ENCODE data around the gene SMIM7.

Gene SMIM7

GRCh38 chr19:16611121-16611520 is 48.8 kb downstream of the SMIM7 start:
- TF ChIP-seq CTCF (IDR thresholded peaks at IDR 0.05; ENCODE audit: low read length) (no peak), EZH2 (optimal IDR thresholded peaks at IDR 0.05; ENCODE audit: low read depth, low read length) (no peak)
- H4K20me1 ChIP-seq (ENCODE audit: insufficient read depth, low read length), result peaks cover 40% of the 10 kb centered on the region
- DNase-seq, result no peak

GRCh38 chr19:16609511-16610200 is 50.3 kb downstream of the SMIM7 start:
- no peak for DNase-seq
- Histone ChIP-seq H2AFZ (ENCODE audit: low read length) (no peak overlapping the region), H3K9me2 (replicated peaks; ENCODE audit: insufficient read depth, low read length) (no peaks in the 10 kb centered on the region), H3K4me2 (ENCODE audit: low read depth, low read length) (no peak overlapping the region), H3K9ac (ENCODE audit: low read length) (no peak overlapping the region), H3K27me3 (replicated peaks; ENCODE audit: insufficient read depth, low read length) (no peaks in the 10 kb centered on the region), H3K9me3 (replicated peaks; ENCODE audit: insufficient read depth, low read length) (no peaks in the 10 kb centered on the region), H3F3A (ENCODE audit: insufficient read depth, low read length) (peaks cover 9% of the 10 kb centered on the region; the same call in 1 of the 2 replicates), H3K79me2 (ENCODE audit: low read length) (peaks cover 99% of the 10 kb centered on the region), H3K27ac (ENCODE audit: low read length) (no peak overlapping the region), H3K4me1 (ENCODE audit: low read length) (peaks cover 27% of the 10 kb centered on the region), H4K20me1 (ENCODE audit: insufficient read depth, low read length) (peaks cover 29% of the 10 kb centered on the region), H3K36me3 (replicated peaks; ENCODE audit: insufficient read depth, low read length) (no peaks in the 10 kb centered on the region), H3K4me3 (ENCODE audit: low read length) (no peak overlapping the region)
- no peak for TF ChIP-seq EZH2phosphoT487 (IDR thresholded peaks at IDR 0.05; ENCODE audit: low read length)
- no peak for TF ChIP-seq CTCF (IDR thresholded peaks at IDR 0.05; ENCODE audit: low read length)
- TF ChIP-seq EZH2 (optimal IDR thresholded peaks at IDR 0.05; ENCODE audit: low read depth, low read length), result no peak

More at GRCh38 chr19:16611121-16611520, 48.8 kb downstream of the SMIM7 start:
- peaks cover 99% of the 10 kb centered on the region for H3K79me2 ChIP-seq (ENCODE audit: low read length)
- no peak overlapping the region for H2AFZ ChIP-seq (ENCODE audit: low read length)
- no peaks in the 10 kb centered on the region for H3K27me3 ChIP-seq (replicated peaks; ENCODE audit: insufficient read depth, low read length)
- H3F3A ChIP-seq (ENCODE audit: insufficient read depth, low read length), result no peaks in the 10 kb centered on the region
- H3K36me3 ChIP-seq (replicated peaks; ENCODE audit: insufficient read depth, low read length), result no peaks in the 10 kb centered on the region
- no peak overlapping the region for H3K9ac ChIP-seq (ENCODE audit: low read length)
- H3K4me3 ChIP-seq (ENCODE audit: low read length), result no peak overlapping the region
- H3K9me3 ChIP-seq (replicated peaks; ENCODE audit: insufficient read depth, low read length), result no peaks in the 10 kb centered on the region
- H3K9me2 ChIP-seq (replicated peaks; ENCODE audit: insufficient read depth, low read length), result no peaks in the 10 kb centered on the region
- H3K27ac ChIP-seq (ENCODE audit: low read length), result no peak overlapping the region
- peaks cover 13% of the 10 kb centered on the region; the same call in 1 of the 2 replicates for H3K4me1 ChIP-seq (ENCODE audit: low read length)
- no peak overlapping the region for H3K4me2 ChIP-seq (ENCODE audit: low read depth, low read length)

GRCh38 chr19:16608290-16608739 is 51.6 kb downstream of the SMIM7 start:
- H3F3A ChIP-seq (ENCODE audit: insufficient read depth, low read length), result peaks cover 9% of the 10 kb centered on the region; the same call in 1 of the 2 replicates
- no peak for TF ChIP-seq CTCF (IDR thresholded peaks at IDR 0.05; ENCODE audit: low read length)
- no peak for TF ChIP-seq EZH2phosphoT487 (IDR thresholded peaks at IDR 0.05; ENCODE audit: low read length)
- no peak for TF ChIP-seq EZH2 (optimal IDR thresholded peaks at IDR 0.05; ENCODE audit: low read depth, low read length)
- no peak overlapping the region for H3K4me2 ChIP-seq (ENCODE audit: low read depth, low read length)
- no peaks in the 10 kb centered on the region for H3K9me2 ChIP-seq (replicated peaks; ENCODE audit: insufficient read depth, low read length)
- H2AFZ ChIP-seq (ENCODE audit: low read length), result no peak overlapping the region
- H3K9me3 ChIP-seq (replicated peaks; ENCODE audit: insufficient read depth, low read length), result no peaks in the 10 kb centered on the region
- H3K9ac ChIP-seq (ENCODE audit: low read length), result no peak overlapping the region
- no peaks in the 10 kb centered on the region for H3K36me3 ChIP-seq (replicated peaks; ENCODE audit: insufficient read depth, low read length)
- H4K20me1 ChIP-seq (ENCODE audit: insufficient read depth, low read length), result peaks cover 21% of the 10 kb centered on the region
- peaks cover 31% of the 10 kb centered on the region for H3K4me1 ChIP-seq (ENCODE audit: low read length)
- no peaks in the 10 kb centered on the region for H3K27me3 ChIP-seq (replicated peaks; ENCODE audit: insufficient read depth, low read length)
- no peak overlapping the region for H3K27ac ChIP-seq (ENCODE audit: low read length)
- H3K79me2 ChIP-seq (ENCODE audit: low read length), result peaks cover 99% of the 10 kb centered on the region
- DNase-seq, result no peak
- H3K4me3 ChIP-seq (ENCODE audit: low read length), result no peak overlapping the region
